ENCODE results near the gene ZNF521.

The ZNF521 gene

GRCh38 chr18:25244924-25245698 lies 106.9 kb downstream of the ZNF521 start:
- DNase-seq: no peak

- DNase-seq: no peak
Observed at GRCh38 chr18:25244170-25244569, 107.8 kb downstream of the ZNF521 start.

- no peak for DNase-seq
Observed at GRCh38 chr18:25243754-25244153, 108.2 kb downstream of the ZNF521 start.

- DNase-seq: no peak
Observed at GRCh38 chr18:25243257-25243656, 108.7 kb downstream of the ZNF521 start.

- DNase-seq: no peak
Observed at GRCh38 chr18:25240420-25240770, 111.6 kb downstream of the ZNF521 start.

- no peak for DNase-seq
Observed at GRCh38 chr18:25239581-25240419, 112.2 kb downstream of the ZNF521 start.

GRCh38 chr18:25239151-25239550 lies 112.8 kb downstream of the ZNF521 start:
- no peak for DNase-seq

GRCh38 chr18:25237571-25238267 lies 114.2 kb downstream of the ZNF521 start:
- no peak for DNase-seq

- DNase-seq: no peak
Observed at GRCh38 chr18:25236736-25237135, 115.2 kb downstream of the ZNF521 start.

GRCh38 chr18:25235401-25236042 lies 116.4 kb downstream of the ZNF521 start:
- no peak for DNase-seq

GRCh38 chr18:25234740-25235345 lies 117.1 kb downstream of the ZNF521 start:
- no peak for DNase-seq

- DNase-seq: no peak
Observed at GRCh38 chr18:25234322-25234639, 117.7 kb downstream of the ZNF521 start.

- DNase-seq: no peak
Observed at GRCh38 chr18:25233528-25234321, 118.2 kb downstream of the ZNF521 start.

- no peak for DNase-seq
Observed at GRCh38 chr18:25231327-25231691, 120.7 kb downstream of the ZNF521 start.

- no peak for DNase-seq
Observed at GRCh38 chr18:25230658-25231326, 121.2 kb downstream of the ZNF521 start.

GRCh38 chr18:25229920-25230319 lies 122.0 kb downstream of the ZNF521 start:
- DNase-seq: no peak

GRCh38 chr18:25229081-25229480 lies 122.9 kb downstream of the ZNF521 start:
- DNase-seq: no peak

- no peak for DNase-seq
Observed at GRCh38 chr18:25228410-25228809, 123.6 kb downstream of the ZNF521 start.

GRCh38 chr18:25225151-25225550 lies 126.8 kb downstream of the ZNF521 start:
- no peak for DNase-seq

GRCh38 chr18:25223899-25224886 lies 127.8 kb downstream of the ZNF521 start:
- DNase-seq: no peak

All from effector CD8-positive, alpha-beta T cell (primary cell).